HUES64 (cell line): ENCODE results near the gene CD83.

Source experiments
- H3K27ac ChIP-seq: 2 replicates; pipeline ENCODE4 v1.7.0; 2013; ENCODE audit warnings: low read depth, low read length, inconsistent platforms
- H3K27me3 ChIP-seq: 2 replicates; pipeline ENCODE4 v1.6.1; 2013; ENCODE audit warnings: mild to moderate bottlenecking, low read length; ENCODE audit not compliant: insufficient read depth
- H3K36me3 ChIP-seq: 2 replicates; pipeline ENCODE4 v1.6.1; 2013; ENCODE audit warnings: mild to moderate bottlenecking, low read length; ENCODE audit not compliant: insufficient read depth
- H3K4me1 ChIP-seq: 2 replicates; pipeline ENCODE4 v1.6.1; 2013; ENCODE audit warnings: mild to moderate bottlenecking, low read length, moderate library complexity; ENCODE audit not compliant: insufficient read depth
- H3K4me3 ChIP-seq: 2 replicates; pipeline ENCODE4 v1.5.1; 2013; ENCODE audit warnings: mild to moderate bottlenecking, low read length, moderate library complexity
- H3K9ac ChIP-seq: 2 replicates; pipeline ENCODE4 v1.6.1; 2013; ENCODE audit warnings: mild to moderate bottlenecking, low read depth, low read length
- H3K9me3 ChIP-seq: 2 replicates; pipeline ENCODE4 v1.6.1; 2013; ENCODE audit warnings: low read depth, low read length; ENCODE audit not compliant: insufficient read depth
- WGBS: fragments of 150-250, 120-280 bp; methylation state at CpG from one replicate; pipeline ENCODE4 v1.1.7; 2013; ENCODE audit warnings: missing lambda C conversion rate; 5-methylcytosine and 5-hydroxymethylcytosine counted together

The CD83 gene

DNA sequence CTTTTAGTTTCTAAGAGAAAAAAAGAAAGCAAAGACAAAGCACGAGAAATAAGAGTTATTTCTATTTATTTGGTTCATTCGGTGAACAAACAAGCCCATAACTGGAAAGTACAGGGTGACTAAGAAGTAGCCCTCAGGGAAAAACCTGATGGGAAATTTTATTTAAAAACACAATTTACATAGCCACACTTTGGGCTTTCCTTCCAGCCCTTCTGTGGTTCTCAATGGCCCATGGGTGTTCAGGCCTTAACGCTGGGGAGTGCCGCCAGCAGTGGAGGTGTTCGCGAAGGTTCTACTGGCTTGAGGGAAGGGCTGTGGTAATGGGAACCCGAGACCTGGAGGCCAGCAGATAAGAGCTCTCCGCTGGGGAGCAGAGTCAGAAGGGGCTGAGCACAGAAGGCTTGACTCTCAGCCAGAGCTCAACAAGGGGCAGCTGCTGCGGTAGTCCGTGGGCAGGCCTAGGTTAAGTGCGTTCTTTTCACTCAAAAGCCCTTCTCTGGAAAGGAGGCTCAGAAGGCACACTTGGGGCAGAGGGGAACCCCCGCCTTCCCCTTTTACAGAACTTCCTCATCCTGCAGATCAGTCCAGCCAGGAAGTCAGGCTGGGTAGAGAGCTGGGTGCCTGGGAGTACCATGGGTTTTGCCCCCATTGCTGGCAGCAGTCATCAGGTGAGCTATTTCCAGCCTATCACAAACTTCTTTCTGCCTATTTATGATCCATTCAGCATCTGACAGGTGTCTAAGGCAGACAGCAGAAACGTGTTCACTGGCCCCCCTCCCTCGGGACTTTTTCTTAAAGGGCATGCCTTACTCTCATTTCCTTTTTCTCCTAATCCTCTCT lies 8.8 kb upstream of the CD83 start:
- no peak overlapping the region for H3K27ac ChIP-seq
- 85% methylated on average over 14 of the region's 14 CpGs for WGBS

DNA sequence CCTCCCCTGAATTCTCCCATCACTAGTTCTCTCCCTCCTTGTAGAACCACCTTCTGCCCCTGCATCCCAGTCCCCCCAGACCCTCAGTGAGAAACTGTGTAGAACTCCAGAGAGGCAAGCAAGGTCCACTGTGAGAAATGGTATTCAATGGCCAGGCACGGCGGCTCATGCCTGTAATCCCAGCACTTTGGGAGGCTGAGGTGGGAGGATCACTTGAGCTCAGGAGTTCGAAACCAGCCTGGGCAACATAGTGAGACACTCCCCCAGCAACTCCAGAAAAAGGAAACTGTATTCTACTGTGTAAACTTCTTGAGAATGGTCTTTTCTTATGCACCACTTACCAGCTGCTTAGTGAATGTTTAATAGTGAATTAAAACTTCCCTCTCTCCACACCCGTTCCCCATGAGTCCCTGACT lies 8.2 kb upstream of the CD83 start:
- Histone ChIP-seq H3K9ac (no peak overlapping the region), H3K27me3 (no peaks in the 10 kb centered on the region), H3K27ac (no peak overlapping the region), H3K36me3 (no peaks in the 10 kb centered on the region), H3K9me3 (peaks cover 14% of the 10 kb centered on the region), H3K4me3 (no peak overlapping the region), H3K4me1 (no peaks in the 10 kb centered on the region)
- 92% methylated on average over 3 of the region's 4 CpGs for WGBS

More for the DNA sequence above, 8.8 kb upstream of the CD83 start:
- peaks cover 14% of the 10 kb centered on the region for H3K9me3 ChIP-seq
- no peaks in the 10 kb centered on the region for H3K36me3 ChIP-seq
- no peaks in the 10 kb centered on the region for H3K27me3 ChIP-seq
- H3K4me1 ChIP-seq: no peaks in the 10 kb centered on the region
- no peak overlapping the region for H3K4me3 ChIP-seq
- H3K9ac ChIP-seq: no peak overlapping the region

DNA sequence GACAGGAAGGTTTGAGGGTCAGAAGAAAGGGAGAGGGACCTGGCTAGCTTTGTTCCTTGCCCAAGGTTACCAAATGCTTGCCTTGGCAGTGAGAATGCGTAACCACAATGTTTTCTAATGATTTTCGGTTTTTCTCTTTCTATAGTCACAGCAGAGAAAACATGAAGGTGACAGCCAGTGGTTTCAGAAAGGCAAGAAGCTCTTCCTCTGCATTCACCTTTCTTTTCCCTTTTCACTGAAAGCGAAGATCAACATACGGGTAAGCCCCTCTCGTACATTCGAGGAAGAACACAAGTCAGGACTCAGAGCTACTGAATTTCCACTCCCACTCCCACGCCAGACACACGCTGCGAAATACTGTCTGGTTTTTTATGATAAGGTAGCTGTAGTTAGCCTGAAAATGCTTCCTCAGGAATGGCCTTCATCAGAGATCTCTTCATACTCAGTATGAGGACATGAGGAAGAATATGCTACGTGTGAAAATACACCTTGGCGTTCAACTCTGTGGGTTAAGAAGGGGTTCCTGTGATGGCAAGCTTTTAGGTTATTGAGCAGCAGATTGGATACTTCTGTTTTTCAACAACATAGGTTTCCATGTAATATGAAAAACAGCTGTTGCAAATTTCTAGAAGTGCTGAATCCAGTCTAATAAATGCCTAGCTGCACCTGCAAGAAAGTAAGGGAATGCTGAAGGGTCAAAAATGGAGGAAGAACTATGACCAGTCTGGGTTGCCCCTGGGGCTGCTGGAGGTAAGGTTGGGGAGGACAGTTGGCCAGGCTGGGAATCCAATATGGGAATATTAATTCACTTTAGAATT lies 7.4 kb upstream of the CD83 start:
- Histone ChIP-seq H3K9me3 (peaks cover 14% of the 10 kb centered on the region), H3K4me1 (no peaks in the 10 kb centered on the region), H3K27ac (no peak overlapping the region), H3K27me3 (no peaks in the 10 kb centered on the region), H3K9ac (no peak overlapping the region), H3K4me3 (no peak overlapping the region), H3K36me3 (no peaks in the 10 kb centered on the region)
- WGBS: 90% methylated on average over 11 of the region's 11 CpGs

DNA sequence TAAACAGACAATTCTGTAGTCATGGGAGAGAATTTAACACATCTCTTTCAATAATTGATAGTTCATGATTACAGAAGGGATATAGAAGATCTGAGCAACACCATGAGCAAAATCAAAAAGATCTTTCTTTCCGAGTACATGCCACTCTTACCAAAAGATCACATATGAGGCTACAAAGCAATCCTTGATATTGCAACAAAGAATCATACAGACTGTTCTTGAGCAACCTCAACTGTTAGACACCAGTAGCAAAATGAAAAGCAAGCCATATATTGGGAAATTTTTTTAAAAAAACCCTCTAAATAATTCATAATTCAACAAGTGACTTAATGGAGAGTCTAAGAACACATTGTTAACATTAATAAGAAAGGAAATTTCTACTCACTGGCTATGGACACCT lies 3.6 kb upstream of the CD83 start:
- Histone ChIP-seq H3K4me1 (no peaks in the 10 kb centered on the region; the same call in 1 of the 2 replicates), H3K27ac (no peak overlapping the region), H3K9me3 (no peaks in the 10 kb centered on the region), H3K9ac (no peak overlapping the region), H3K27me3 (peaks cover 24% of the 10 kb centered on the region), H3K4me3 (no peak overlapping the region), H3K36me3 (no peaks in the 10 kb centered on the region)
- 88% methylated on average over 1 of the region's 1 CpG for WGBS

DNA sequence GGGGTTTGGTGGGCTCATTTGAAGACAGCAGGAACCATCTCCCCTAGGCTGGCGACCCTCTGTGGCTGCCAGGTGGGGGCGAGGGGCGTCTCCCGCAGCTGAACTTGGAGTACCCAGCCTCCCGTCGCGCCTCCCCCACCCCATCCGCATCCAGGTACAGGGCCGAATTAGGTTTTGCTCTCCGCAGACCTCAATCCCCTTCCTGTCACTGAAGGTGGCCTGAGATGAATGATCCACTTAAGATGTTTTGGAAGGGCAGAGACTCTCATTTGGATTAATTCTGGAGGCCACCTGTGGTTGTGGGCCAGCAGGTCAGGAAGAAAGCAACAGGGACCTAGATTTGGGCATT lies 493 bp downstream of the CD83 start:
- H3K9me3 ChIP-seq: no peaks in the 10 kb centered on the region
- 5% methylated on average over 10 of the region's 10 CpGs for WGBS

DNA sequence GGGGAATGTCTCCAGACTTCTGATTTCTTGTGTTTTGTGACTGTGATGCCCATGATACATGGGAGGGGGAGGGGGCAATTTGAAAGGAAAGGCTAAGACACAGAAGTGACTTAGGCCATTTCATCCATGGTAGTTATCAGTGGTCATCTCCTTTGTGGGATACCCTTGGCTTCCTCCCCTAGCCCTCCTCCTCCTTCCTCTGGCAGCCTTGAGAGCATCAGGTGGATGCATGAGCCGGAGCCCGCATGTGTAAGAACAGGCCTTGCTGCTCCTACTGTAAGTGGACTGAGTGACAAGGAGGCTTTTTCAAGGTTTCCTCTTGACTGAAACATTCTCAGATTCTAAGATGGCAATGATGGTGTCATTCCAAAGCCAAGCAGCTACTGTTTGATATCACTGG lies 874 bp downstream of the CD83 start:
- H3K4me3 ChIP-seq: peak overlapping the region; percentile 94
- H3K9ac ChIP-seq: no peak overlapping the region
- H3K27ac ChIP-seq: no peak overlapping the region
- H3K4me1 ChIP-seq: no peaks in the 10 kb centered on the region; the same call in 1 of the 2 replicates
- 100% methylated on average over 2 of the region's 2 CpGs for WGBS
- H3K36me3 ChIP-seq: no peaks in the 10 kb centered on the region
- no peaks in the 10 kb centered on the region for H3K9me3 ChIP-seq
- H3K27me3 ChIP-seq: peaks cover 26% of the 10 kb centered on the region

More for the DNA sequence above, 493 bp downstream of the CD83 start:
- Histone ChIP-seq H3K9ac (0 out of 2 replicates have a peak overlapping the region, but pooled peaks have one; percentile 26), H3K27ac (no peak overlapping the region), H3K4me3 (peak overlapping the region; percentile 94), H3K36me3 (no peaks in the 10 kb centered on the region), H3K4me1 (no peaks in the 10 kb centered on the region; the same call in 1 of the 2 replicates), H3K27me3 (peaks cover 26% of the 10 kb centered on the region)

DNA sequence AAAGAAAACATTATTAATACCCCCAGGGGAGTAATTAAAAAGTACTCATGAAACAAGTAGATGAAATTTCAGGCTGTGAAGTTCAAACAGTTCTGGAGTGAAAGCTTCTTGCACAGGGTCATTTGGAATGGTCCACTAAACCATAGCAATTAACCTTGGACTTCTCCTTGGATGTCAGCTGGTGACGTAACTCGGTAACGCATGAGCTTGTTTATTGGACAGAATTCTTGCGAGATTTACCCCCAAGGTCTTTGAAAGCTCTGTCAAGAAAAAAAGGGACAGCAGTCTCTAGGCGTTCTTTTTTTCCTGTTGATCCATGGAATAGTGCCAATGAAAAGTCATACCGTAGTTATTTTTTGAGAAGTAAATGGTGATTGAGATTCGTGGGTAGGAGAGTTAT lies 2.2 kb downstream of the CD83 start:
- H3K9ac ChIP-seq: no peak overlapping the region
- no peak overlapping the region for H3K27ac ChIP-seq
- H3K36me3 ChIP-seq: no peaks in the 10 kb centered on the region
- WGBS: 96% methylated on average over 7 of the region's 7 CpGs
- H3K9me3 ChIP-seq: no peaks in the 10 kb centered on the region
- no peak overlapping the region for H3K4me3 ChIP-seq
- no peaks in the 10 kb centered on the region; the same call in 1 of the 2 replicates for H3K4me1 ChIP-seq
- H3K27me3 ChIP-seq: peaks cover 26% of the 10 kb centered on the region

DNA sequence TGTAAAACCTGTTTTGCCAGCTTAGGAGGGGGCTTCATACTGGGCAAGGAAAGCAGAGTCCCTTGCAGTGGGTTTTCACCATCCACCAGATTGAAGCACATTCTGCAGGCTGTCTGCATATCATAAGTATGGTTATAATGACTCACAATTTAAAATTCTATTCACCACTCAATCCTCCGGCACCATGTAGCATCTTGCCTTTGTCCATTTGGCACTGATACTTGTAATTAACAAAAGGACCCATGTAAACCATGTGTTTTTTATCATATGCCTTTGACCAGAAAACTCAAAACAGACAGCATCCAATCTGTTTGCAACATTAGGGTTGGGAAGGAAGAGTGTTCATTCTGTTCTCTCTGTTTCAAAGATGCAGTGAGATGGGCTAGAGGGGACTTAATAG lies 3.0 kb downstream of the CD83 start:
- WGBS: 93% methylated on average over 1 of the region's 1 CpG
- Histone ChIP-seq H3K9ac (no peak overlapping the region), H3K36me3 (no peaks in the 10 kb centered on the region), H3K4me3 (no peak overlapping the region), H3K4me1 (no peaks in the 10 kb centered on the region; the same call in 1 of the 2 replicates), H3K27ac (no peak overlapping the region), H3K9me3 (no peaks in the 10 kb centered on the region), H3K27me3 (peaks cover 26% of the 10 kb centered on the region)

DNA sequence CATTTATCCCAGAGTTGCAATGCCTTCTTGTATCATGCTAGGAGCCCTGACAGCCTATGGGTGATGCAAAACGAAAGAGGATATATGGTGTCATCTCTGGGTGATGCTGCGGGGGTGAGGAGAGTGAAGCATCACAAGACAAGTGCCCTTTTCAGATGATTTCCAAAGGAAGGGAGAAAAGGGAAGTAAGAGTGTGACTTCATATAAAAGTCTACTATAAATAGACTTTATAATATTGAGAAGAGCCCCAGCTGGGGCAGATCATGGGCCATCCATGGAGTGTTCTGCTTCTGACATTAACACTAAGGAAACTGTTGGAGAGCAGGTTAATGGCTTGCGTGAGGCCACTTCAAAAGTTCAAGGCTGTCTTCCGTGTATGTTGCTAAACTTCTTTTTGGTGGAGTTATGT lies 4.4 kb downstream of the CD83 start:
- Histone ChIP-seq H3K36me3 (no peaks in the 10 kb centered on the region), H3K4me3 (no peak overlapping the region)
- 92% methylated on average over 4 of the region's 4 CpGs for WGBS

DNA sequence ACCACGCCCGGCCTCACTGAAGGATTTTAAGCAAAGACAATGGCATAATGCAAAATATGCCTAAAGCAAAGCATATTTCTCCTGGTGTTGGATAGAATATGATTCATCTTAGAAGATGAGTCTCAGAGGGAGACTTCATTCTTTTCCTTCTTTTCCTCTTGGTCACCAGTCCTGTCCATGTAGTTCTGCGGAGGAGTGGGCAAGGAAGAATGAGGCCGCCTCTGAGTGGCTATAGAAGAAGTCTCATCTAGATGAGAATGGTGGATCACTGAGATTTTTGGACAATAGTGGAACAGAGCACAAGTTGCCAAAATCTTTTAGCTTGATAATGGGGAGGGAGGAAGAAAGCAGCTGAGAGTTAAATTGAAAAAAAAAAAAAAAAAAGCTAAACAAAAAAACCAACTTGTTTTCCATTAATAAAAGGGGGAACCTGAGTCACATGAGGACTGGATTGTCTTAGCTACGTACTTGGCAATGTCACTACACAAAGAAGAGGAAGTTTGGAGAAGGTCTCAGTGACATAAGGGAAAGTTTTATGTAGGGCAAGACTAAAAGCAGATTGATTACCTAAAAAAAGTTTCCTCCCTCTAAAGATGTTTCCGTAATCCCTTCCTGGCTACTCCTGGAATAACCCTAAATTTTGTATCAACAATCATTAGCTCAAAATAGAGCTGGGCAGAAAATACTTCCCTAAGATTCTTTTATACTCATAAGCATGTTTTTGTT lies 6.0 kb downstream of the CD83 start:
- Histone ChIP-seq H3K36me3 (no peaks in the 10 kb centered on the region), H3K4me3 (no peak overlapping the region), H3K27me3 (peaks cover 6% of the 10 kb centered on the region; the same call in 1 of the 2 replicates), H3K9ac (no peak overlapping the region), H3K27ac (no peak overlapping the region), H3K4me1 (peaks cover 13% of the 10 kb centered on the region), H3K9me3 (no peaks in the 10 kb centered on the region)
- WGBS: 94% methylated on average over 6 of the region's 6 CpGs

More for the DNA sequence above, 4.4 kb downstream of the CD83 start:
- peaks cover 19% of the 10 kb centered on the region for H3K27me3 ChIP-seq
- H3K27ac ChIP-seq: no peak overlapping the region
- H3K9ac ChIP-seq: no peak overlapping the region
- H3K9me3 ChIP-seq: no peaks in the 10 kb centered on the region
- H3K4me1 ChIP-seq: no peaks in the 10 kb centered on the region; the same call in 1 of the 2 replicates

DNA sequence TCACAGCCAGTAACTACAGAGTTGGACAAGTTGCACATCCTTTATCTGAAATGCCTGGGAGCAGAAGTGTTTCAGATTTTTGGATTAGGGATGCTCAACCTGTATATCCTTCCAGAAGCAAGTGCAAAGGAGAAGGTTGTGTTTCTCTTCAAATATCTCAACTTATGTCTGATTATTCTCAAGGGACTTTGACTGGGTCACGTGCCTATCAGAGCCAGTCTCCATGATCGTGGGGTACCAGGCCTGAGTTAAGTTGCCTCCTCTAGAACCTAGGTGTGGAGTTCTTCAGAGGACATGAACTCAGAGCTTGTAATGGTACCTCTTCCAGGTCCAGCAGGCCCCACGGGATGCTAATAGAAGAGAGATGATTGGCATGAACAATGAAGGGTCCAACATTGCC lies 7.8 kb downstream of the CD83 start:
- Histone ChIP-seq H3K9me3 (no peaks in the 10 kb centered on the region), H3K4me3 (no peak overlapping the region), H3K4me1 (peaks cover 27% of the 10 kb centered on the region), H3K9ac (no peak overlapping the region), H3K36me3 (no peaks in the 10 kb centered on the region), H3K27ac (no peak overlapping the region), H3K27me3 (no peaks in the 10 kb centered on the region)
- WGBS: 81% methylated on average over 3 of the region's 3 CpGs
